Heart left ventricle (tissue), 16 donors: ENCODE data around the gene APOL4. TPM values are rescaled to one million over a fixed set of nuclear protein-coding genes. Genes with fewer than 3 reads are reported as not detected.
A peak's percentile ranks its signal among the peaks of the same experiment; 100 is the strongest.
"Not testable (repeated sequence)": the region's sequence is repeated elsewhere in the genome, so short reads cannot be mapped to it uniquely, and the experiment has no call there.

Experiments
- ATAC-seq, 4 donors: fragments of 200-7000 bp; cut with Tn5 transposase; one replicate each; pipeline ENCODE4 v1.9.1; 2020 to 2022; ENCODE audit warnings: moderate library complexity in 4 of 4, mild to moderate bottlenecking in 3 of 4, moderate number of reproducible peaks in 1 of 4
- DNase-seq, 5 donors: peaks; one replicate each; pipeline ENCODE4 v3.0.0-alpha.2; 2020
- H3K27ac ChIP-seq, 12 donors: fragments of 200-600 bp; sonication (generic) in 4 of 12; one replicate each; pipeline versions ENCODE4 v1.5.0 to v1.8.0; 2016 to 2022; ENCODE audit warnings: mild to moderate bottlenecking in 2 of 12
- H3K27me3 ChIP-seq, 9 donors: fragments of 200-600 bp; sonication (generic) in 2 of 9; one replicate each; pipeline versions ENCODE4 v1.5.1 to v1.8.0; 2016 to 2022; ENCODE audit warnings: mild to moderate bottlenecking in 3 of 9
- H3K36me3 ChIP-seq, 9 donors: fragments of 200-600 bp; sonication (generic) in 2 of 9; one replicate each; pipeline versions ENCODE4 v1.5.0 to v1.8.0; 2018 to 2022; ENCODE audit warnings: mild to moderate bottlenecking in 2 of 9
- H3K4me1 ChIP-seq, 12 donors: fragments of 200-600 bp; sonication (generic) in 4 of 12; one replicate each; pipeline versions ENCODE4 v1.5.0 to v1.8.0; 2016 to 2022; ENCODE audit warnings: mild to moderate bottlenecking in 3 of 12
- H3K4me3 ChIP-seq, 12 donors: fragments of 200-600 bp; sonication (generic) in 4 of 12; one replicate each; pipeline versions ENCODE4 v1.5.0 to v1.8.0; 2017 to 2022; ENCODE audit warnings: mild to moderate bottlenecking in 9 of 12, moderate library complexity in 4 of 12
- H3K9me3 ChIP-seq, 12 donors: fragments of 200-600 bp; sonication (generic) in 4 of 12; one replicate each; pipeline versions ENCODE4 v1.5.0 to v1.8.0; 2016 to 2022; ENCODE audit warnings: mild to moderate bottlenecking in 1 of 12
- POLR2A ChIP-seq, 2 donors: fragments of 450-650 bp; IDR thresholded peaks; one replicate each; pipeline ENCODE4 v1.6.1; 2017; ENCODE audit warnings: antibody characterized with exemption in 2 of 2, mild to moderate bottlenecking in 2 of 2, moderate library complexity in 2 of 2
- WGBS, 4 donors: extraction: QIAGEN DNeasy Blood & Tissue Kit in 2 of 4; methylation state at CpG; one replicate each; pipeline versions ENCODE4 v1.1.5 to v1.1.7; 2013 to 2018; 5-methylcytosine and 5-hydroxymethylcytosine counted together
- intact Hi-C, 10 donors: fragments of 100-400 bp; cut with DNase I; formaldehyde crosslinking; loops; one replicate each; pipeline versions ENCODE4 v1.11.1 to v1.14.2; 2022
- long read RNA-seq, 3 donors: library from polyadenylated mRNA; unstranded; transcript quantifications; one replicate each; pipeline ENCODE4 v2.0.0, GENCODE V29; 2020 to 2021
- polyA plus RNA-seq, 2 donors: library from polyadenylated mRNA; stranded (reverse); fragments of 200-250 nt; gene quantifications; one replicate each; pipeline ENCODE4 v1.2.3, GENCODE V29; 2013
- total RNA-seq, 9 donors: library from RNA; depleted of rRNA in 2 of 9; stranded (reverse); fragments of >200 nt in 2 of 9; fragmentation: NEBNext Ultra II Directional in 3 of 9; extraction: Animal tissue kit (Norgen Biotek cat#: 25700) in 3 of 9; gene quantifications; one replicate each; pipeline versions ENCODE4 v1.1.0 to v1.2.4, GENCODE V29; 2016 to 2023
- TF ChIP-seq, protein P1 (sequence below), 12 donors: fragments of 200-600 bp; sonication (generic) in 4 of 12; IDR thresholded peaks; one replicate each; pipeline versions ENCODE4 v1.5.0 to v1.8.0; 2018 to 2022; ENCODE audit warnings: antibody characterized with exemption in 12 of 12, mild to moderate bottlenecking in 5 of 12
- donor health status: ischemic (EF 13 %, LVEDD 7.1; RV severe dilation, severe dysfunction).
- donor health status: healthy with polysubstance abuse.
- donor health status: DM: no; HTN: yes; CAD: no.
- donor health status: DM: no; HTN: no; CAD: no.
- donor health status: ischemic (EF 25% LVEDD 6.9; RV normal size, moderate dysfunction).
- donor health status: ischemic (EF 25% LVEDD 5.7; RV mildly dilated, moderate dysfunction).
- donor health status: healthy.
- donor health status: DM: yes; HTN: yes; CAD: no.
- donor health status: ischemic (EF 35%, LVEDD 5.7; RV mildly dilated, moderate dysfunction).
- donor health status: nonischemic (EF 11% LVEDD 7.7; RV severe dilation, severe dysfunction).
- donor health status: DM: yes; HTN: yes; CAD: no.
- donor health status: PGD.
- donor health status: ischemic (EF 29% LVEDD 5.4; RV normal size, mild dysfunction).
- donor health status: nonischemic (EF 23%, LVEDD 6.1; RV moderate dilation, normal function).

The APOL4 gene, protein sequence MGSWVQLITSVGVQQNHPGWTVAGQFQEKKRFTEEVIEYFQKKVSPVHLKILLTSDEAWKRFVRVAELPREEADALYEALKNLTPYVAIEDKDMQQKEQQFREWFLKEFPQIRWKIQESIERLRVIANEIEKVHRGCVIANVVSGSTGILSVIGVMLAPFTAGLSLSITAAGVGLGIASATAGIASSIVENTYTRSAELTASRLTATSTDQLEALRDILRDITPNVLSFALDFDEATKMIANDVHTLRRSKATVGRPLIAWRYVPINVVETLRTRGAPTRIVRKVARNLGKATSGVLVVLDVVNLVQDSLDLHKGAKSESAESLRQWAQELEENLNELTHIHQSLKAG
- total RNA-seq (10 to 100 TPM in 2 of 9 donors, 1 to 10 TPM in 5, not detected in 2; 1.7 to 26.5 (median 5.7) TPM), polyA plus RNA-seq (1 to 10 TPM; 2.8 to 3.2 TPM)
- long read RNA-seq, donor 1: 0 reads
- long read RNA-seq, donor 2, partial matches to known transcripts: 35 of 40 reads
- long read RNA-seq, donor 2, other reads (novel, unspliced or antisense): 5 of 40 reads
- long read RNA-seq, donor 3, partial matches to known transcripts: 2 of 3 reads
- long read RNA-seq, donor 3, other reads (novel, unspliced or antisense): 1 of 3 reads

DNA sequence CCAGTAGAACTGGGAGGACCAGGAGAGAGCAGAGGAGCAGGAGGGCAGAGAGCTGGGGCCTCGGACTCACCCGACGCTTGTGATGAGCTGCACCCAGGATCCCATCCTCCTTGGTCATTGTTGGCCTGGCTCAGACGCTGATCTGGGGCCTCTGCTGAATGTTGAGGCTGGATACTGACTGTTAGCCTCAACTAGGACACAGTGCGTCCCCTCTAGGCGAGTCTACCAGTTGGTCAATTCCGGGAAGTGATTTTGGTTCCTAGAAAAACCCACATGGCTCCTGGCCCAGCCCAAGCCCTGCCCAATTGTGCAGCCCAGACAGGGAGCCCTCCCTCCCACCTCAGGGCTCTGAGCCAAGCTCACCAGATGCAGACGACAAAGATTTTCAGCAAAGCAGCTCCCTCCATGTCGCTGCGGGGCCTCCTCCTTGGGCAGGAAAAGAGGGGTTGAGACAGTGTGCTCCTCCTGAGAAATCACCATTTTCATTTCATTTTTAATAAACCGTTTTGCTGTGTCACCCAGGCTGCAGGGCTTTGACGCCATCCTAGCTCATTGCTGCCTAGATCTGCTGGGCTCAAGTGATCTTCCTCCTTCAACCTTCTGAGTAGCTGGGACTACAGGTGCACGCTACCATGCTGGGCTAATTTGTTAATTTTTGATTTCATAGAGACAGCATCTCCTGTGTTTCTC lies at the start of gene APOL4:
TSS of gene APOL4 (minus strand) at position 180 of the 690 bp plus-strand sequence. CDS start at position 105, 75 bp downstream.
- no peaks in the 10 kb centered on the region for H3K36me3 ChIP-seq
- peak; percentile 75 to 91 (median 84) for ATAC-seq
- DNase-seq: peak; percentile 85 to 92 (median 88)
- H3K27me3 ChIP-seq: no peaks in the 10 kb centered on the region
- peak within 1 kb of the TSS; percentile 44 to 95 (median 72) for H3K27ac ChIP-seq
- no peaks in the 10 kb centered on the region for H3K9me3 ChIP-seq
- TF ChIP-seq, protein P1, sequence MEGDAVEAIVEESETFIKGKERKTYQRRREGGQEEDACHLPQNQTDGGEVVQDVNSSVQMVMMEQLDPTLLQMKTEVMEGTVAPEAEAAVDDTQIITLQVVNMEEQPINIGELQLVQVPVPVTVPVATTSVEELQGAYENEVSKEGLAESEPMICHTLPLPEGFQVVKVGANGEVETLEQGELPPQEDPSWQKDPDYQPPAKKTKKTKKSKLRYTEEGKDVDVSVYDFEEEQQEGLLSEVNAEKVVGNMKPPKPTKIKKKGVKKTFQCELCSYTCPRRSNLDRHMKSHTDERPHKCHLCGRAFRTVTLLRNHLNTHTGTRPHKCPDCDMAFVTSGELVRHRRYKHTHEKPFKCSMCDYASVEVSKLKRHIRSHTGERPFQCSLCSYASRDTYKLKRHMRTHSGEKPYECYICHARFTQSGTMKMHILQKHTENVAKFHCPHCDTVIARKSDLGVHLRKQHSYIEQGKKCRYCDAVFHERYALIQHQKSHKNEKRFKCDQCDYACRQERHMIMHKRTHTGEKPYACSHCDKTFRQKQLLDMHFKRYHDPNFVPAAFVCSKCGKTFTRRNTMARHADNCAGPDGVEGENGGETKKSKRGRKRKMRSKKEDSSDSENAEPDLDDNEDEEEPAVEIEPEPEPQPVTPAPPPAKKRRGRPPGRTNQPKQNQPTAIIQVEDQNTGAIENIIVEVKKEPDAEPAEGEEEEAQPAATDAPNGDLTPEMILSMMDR (IDR thresholded peaks at IDR 0.05): peak in 2 of 12 donors; percentile 6 to 22
- TF ChIP-seq POLR2A (IDR thresholded peaks at IDR 0.05): peak in 1 of 2 donors; percentile 45
- peaks cover 0 to 70% (median 38%) of the 10 kb centered on the region in 12 donors for H3K4me1 ChIP-seq
- peak within 1 kb of the TSS in 10 of 12 donors; percentile 2 to 57 (median 44) for H3K4me3 ChIP-seq
- WGBS, 4 donors: 22 to 25% (median 22%) methylated on average over 5 to 13 of the region's 13 CpGs
- intact Hi-C loops: loop anchor here in 1 of 10 donors (1.0 to 2.0 kb wide), 2 partner anchors 38 to 53 kb away; partner anchors contain the start of gene APOL2

DNA sequence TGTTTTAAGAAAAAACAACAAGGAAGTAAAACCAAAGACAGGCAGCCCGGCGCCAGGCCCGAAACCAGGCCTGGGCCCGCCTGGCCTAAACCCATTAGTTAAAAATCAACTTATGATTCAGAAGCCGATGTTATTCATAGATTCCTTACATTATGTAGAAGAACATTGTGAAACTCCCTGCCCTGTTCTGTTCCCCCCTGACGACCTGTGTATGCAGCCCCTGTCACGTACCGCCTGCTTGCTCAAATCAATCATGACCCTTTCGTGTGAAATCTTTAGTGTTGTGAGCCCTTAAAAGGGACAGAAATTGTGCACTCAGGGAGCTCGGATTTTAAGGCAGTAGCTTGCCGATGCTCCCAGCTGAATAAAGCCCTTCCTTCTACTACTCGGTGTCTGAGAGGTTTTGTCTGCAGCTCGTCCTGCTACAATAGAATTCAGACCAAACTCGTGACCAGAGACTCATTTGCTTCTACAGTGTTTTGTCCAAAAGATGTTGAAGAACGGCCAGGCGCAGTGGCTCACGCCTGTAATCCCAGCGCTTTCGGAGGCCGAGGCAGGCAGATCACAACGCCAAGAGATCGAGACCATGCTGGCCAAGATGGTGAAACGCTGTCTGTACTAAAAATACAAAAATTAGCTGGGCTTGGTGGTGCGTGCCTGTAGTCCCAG lies 48.8 kb upstream of the APOL4 start:
- ATAC-seq, H3K27ac ChIP-seq, H3K36me3 ChIP-seq, H3K4me3 ChIP-seq, H3K9me3 ChIP-seq, DNase-seq, intact Hi-C loops, H3K27me3 ChIP-seq: not testable (repeated sequence)
- peaks cover 0 to 32% (median 25%) of the 10 kb centered on the region in 12 donors for H3K4me1 ChIP-seq
- WGBS, 4 donors: 91 to 94% (median 93%) methylated on average over 24 of the region's 24 CpGs

DNA sequence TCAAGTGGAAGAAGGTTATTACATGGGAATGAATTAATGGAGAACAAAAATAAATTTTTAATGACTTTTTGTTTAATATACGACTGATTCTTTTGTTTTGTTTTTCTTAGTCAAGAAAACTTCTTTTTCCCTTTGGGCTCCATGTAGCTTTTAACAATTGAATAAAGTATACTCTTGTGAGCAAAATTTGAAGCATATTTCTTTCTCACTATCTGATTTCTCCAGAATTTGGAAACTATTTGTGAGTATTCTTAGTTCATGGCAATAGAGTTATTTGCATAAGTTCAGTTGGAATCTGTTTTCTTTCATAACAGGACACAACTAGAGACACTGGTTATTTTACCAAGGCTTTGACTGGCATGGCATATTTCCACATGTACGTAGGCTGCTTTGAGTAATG lies 47.6 kb upstream of the APOL4 start:
- peaks cover 4 to 32% (median 25%) of the 10 kb centered on the region in 12 donors for H3K4me1 ChIP-seq
- TF ChIP-seq POLR2A (IDR thresholded peaks at IDR 0.05): no peak
- TF ChIP-seq, protein P1 (IDR thresholded peaks at IDR 0.05): no peak
- H3K4me3 ChIP-seq: no peak overlapping the region
- no peak overlapping the region for H3K27ac ChIP-seq
- ATAC-seq (no peak), DNase-seq (no peak)
- no peaks in the 10 kb centered on the region for H3K27me3 ChIP-seq
- 92 to 97% (median 94%) methylated on average over 2 of the region's 2 CpGs for WGBS, 4 donors
- H3K9me3 ChIP-seq: peaks cover 0 to 4% (median 0%) of the 10 kb centered on the region in 12 donors
- intact Hi-C loops: loop anchor here in 1 of 10 donors (10.0 kb wide), 1 partner anchor 104 kb away; no protein-coding TSS in a partner anchor
- H3K36me3 ChIP-seq: no peaks in the 10 kb centered on the region

DNA sequence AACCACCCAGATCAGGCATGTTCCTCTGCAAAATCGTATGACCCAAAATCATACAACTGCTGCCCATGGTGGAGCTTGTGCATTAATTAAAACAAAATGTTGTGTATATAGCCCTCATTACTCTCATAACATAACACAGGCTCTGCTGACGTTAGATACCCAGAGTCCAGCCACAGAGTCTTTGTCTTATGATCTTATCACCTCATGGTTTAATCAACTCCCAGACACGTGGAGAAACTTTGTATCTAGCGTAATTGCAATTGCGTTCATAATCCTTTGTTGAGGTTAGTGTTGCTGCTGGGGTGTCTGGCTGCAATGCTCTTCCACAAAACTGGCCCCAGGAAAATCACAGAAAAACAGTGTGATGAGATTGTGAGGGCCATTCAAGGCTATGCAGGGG lies 46.3 kb upstream of the APOL4 start:
- intact Hi-C loops: loop anchor here in 1 of 10 donors (10.0 kb wide), 1 partner anchor 103 kb away; no protein-coding TSS in a partner anchor
- peaks cover 4 to 30% (median 23%) of the 10 kb centered on the region in 12 donors for H3K4me1 ChIP-seq
- H3K9me3 ChIP-seq: peaks cover 0 to 7% (median 0%) of the 10 kb centered on the region in 12 donors
- H3K36me3 ChIP-seq: no peaks in the 10 kb centered on the region
- ATAC-seq: no peak
- no peak for DNase-seq
- 55 to 94% (median 73%) methylated on average over 5 of the region's 5 CpGs for WGBS, 4 donors
- H3K27ac ChIP-seq: no peak overlapping the region
- TF ChIP-seq, protein P1 (IDR thresholded peaks at IDR 0.05): no peak
- TF ChIP-seq POLR2A (IDR thresholded peaks at IDR 0.05): no peak
- no peaks in the 10 kb centered on the region for H3K27me3 ChIP-seq
- H3K4me3 ChIP-seq: no peak overlapping the region
